Measurements from ENCODE around the gene ZFP90. TPM values are rescaled to one million over a fixed set of nuclear protein-coding genes. Genes with fewer than 3 reads are reported as not detected.
"Not testable (repeated sequence)": the region's sequence is repeated elsewhere in the genome, so short reads cannot be mapped to it uniquely, and the experiment has no call there.

The ZFP90 gene
- total and polyA plus RNA-seq, 12 donors, result 7.1 to 28.6 (median 18.2) TPM

DNA sequence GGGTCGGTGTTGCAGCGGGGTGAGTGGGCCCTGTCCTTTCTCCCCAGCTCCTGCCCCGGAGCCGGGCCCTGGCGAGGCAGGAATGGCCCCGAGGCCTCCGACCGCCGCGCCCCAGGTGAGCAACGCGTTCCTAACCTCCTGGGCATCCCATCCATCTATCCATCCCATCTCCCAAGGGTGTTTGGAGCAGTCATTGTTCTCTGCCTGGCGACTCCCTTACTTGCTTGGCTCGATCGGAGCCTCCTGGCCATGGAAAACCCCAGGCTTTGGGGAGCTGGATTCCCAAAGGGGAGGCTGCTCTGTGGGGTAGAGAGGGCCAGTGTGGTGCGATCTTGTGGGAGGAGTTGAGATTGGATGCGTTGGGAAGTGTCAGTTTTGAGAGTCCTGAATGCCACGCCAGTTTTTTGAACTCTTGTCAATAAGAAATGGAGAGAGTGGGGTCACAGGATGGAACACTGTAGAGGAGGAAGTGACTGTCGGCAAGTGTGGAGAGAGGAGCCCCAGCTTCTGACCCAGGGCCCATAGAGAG lies 684 bp downstream of the ZFP90 start:
- DNase-seq, result peak in 1 of 7 donors; percentile 50
- intact Hi-C loops (cut with DNase I), result no loop called here
- Histone ChIP-seq H3K36me3 (replicated peaks in 1 of 2) (peaks cover 0 to 3% of the 10 kb centered on the region in 2 donors), H3K27ac (peak overlapping the region in 2 of 5 donors; percentile 72 to 73), H3K4me1 (replicated peaks in 1 of 2) (peaks cover 5 to 6% of the 10 kb centered on the region in 2 donors), H3K4me3 (peak overlapping the region in 3 of 4 donors; percentile 11 to 96 (median 73)), H3K9me3 (replicated peaks in 1 of 3) (no peaks in the 10 kb centered on the region), H3K27me3 (no peaks in the 10 kb centered on the region)
- WGBS, 4 donors, result 6 to 23% (median 7%) methylated on average over 4 to 19 of the region's 19 CpGs
- TF ChIP-seq POLR2A (IDR thresholded peaks at IDR 0.05) (no peak), CTCF (IDR thresholded peaks at IDR 0.05) (no peak)

DNA sequence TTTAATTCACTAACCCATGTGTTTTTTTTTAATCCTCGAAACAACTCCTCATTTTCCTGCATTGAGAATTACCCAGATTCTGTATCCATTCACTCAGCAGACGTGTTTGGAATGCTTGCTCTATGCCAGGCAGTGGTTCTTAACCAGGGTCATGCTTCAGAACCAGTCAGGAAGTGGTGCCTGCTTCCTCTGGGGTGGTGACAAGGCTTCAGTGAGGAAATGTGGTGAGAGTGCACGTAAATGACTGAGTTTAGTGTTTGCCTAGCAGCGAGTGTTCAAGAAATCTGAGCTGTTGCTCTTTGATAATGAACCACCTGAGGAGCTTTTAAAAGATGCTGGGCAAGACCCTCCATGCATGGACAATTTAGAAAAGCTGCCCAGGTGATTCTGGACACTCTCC lies 9.9 kb downstream of the ZFP90 start:
- Histone ChIP-seq H3K4me3 (no peak overlapping the region), H3K9me3 (replicated peaks in 1 of 3) (peaks cover 0 to 16% (median 0%) of the 10 kb centered on the region in 3 donors), H3K36me3 (replicated peaks in 1 of 2) (no peaks in the 10 kb centered on the region), H3K27me3 (no peaks in the 10 kb centered on the region), H3K27ac (no peak overlapping the region), H3K4me1 (replicated peaks in 1 of 2) (no peaks in the 10 kb centered on the region)
- no peak for DNase-seq
- WGBS, 4 donors, result 84 to 94% (median 90%) methylated on average over 4 of the region's 4 CpGs
- TF ChIP-seq CTCF (IDR thresholded peaks at IDR 0.05) (no peak), POLR2A (IDR thresholded peaks at IDR 0.05) (no peak)
- intact Hi-C loops (cut with DNase I), result no loop called here

- intact Hi-C loops (cut with DNase I), result no loop called here
- Histone ChIP-seq H3K9me3 (replicated peaks in 1 of 3) (peaks cover 0 to 50% (median 0%) of the 10 kb centered on the region in 3 donors), H3K36me3 (replicated peaks in 1 of 2) (no peaks in the 10 kb centered on the region), H3K4me1 (replicated peaks in 1 of 2) (no peaks in the 10 kb centered on the region), H3K27me3 (no peaks in the 10 kb centered on the region), H3K4me3 (no peak overlapping the region), H3K27ac (no peak overlapping the region)
- TF ChIP-seq CTCF (IDR thresholded peaks at IDR 0.05) (no peak), POLR2A (IDR thresholded peaks at IDR 0.05) (no peak)
- WGBS, 4 donors, result 90 to 98% (median 97%) methylated on average over 7 of the region's 7 CpGs
- no peak for DNase-seq
These were observed 14.1 kb downstream of the ZFP90 start for GRCh38 chr16:68553186-68553585.

- DNase-seq; intact Hi-C loops (cut with DNase I); H3K27ac ChIP-seq; H3K27me3 ChIP-seq; H3K4me1 ChIP-seq (replicated peaks in 1 of 2); H3K4me3 ChIP-seq: not testable (repeated sequence)
- Histone ChIP-seq H3K36me3 (replicated peaks in 1 of 2) (peaks cover 0 to 52% of the 10 kb centered on the region in 2 donors), H3K9me3 (replicated peaks in 1 of 3) (peaks cover 19 to 82% (median 40%) of the 10 kb centered on the region in 3 donors)
- 93 to 100% (median 98%) methylated on average over 2 of the region's 2 CpGs for WGBS, 4 donors
These were observed 21.2 kb downstream of the ZFP90 start for GRCh38 chr16:68560341-68560740.

Measured in adrenal gland (tissue), 12 donors.